ENCODE results near the gene GPR135.

The GPR135 gene

GRCh38 chr14:59490756-59491155 is 25.6 kb upstream of the GPR135 start:
- Histone ChIP-seq H3K9me3 (ENCODE audit: insufficient read depth, low read depth, low read length) (0 out of 2 replicates have a peak, but pooled peaks cover 2% of the 10 kb centered on the region), H3K27ac (ENCODE audit: low read depth, low read length) (no peak overlapping the region), H3K9ac (ENCODE audit: low read depth, low read length) (no peak overlapping the region), H3K4me1 (ENCODE audit: insufficient read depth, low read length) (no peaks in the 10 kb centered on the region), H3K27me3 (ENCODE audit: insufficient read depth, low read length) (no peaks in the 10 kb centered on the region), H3K4me3 (ENCODE audit: low read length) (no peak overlapping the region), H3K36me3 (ENCODE audit: insufficient read depth, low read length) (peaks cover 83% of the 10 kb centered on the region)
- 92% methylated on average over 3 of the region's 3 CpGs for WGBS

DNA sequence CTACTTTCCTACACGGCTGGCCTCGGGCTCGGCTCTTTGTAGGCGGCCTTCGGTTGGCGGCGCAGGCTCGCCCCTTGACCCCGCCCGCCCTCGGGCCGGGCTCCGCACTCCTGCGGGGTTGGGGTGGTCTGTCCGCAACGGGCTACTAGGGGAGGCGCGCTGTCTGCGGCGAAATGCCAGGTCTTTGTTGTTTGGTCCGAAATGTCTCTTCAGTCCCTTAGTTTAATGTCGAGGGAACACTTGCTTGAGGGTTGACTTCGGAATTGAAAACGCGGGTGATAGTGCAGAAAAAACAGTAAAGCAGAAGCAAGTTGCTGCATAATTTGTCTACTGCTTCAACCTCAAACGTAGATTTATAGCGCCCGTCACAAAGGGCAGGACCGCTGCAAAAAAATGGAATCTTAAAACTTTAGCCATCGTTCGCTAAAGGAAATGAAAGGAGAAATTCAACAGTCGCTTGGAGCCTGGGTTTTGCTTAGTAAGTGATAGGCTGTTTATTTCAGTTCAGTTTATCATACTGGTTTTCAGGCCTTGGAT is 19.5 kb upstream of the GPR135 start:
- Histone ChIP-seq H3K9ac (ENCODE audit: low read depth, low read length) (peak overlapping the region; percentile 92), H3K27me3 (ENCODE audit: insufficient read depth, low read length) (no peaks in the 10 kb centered on the region), H3K4me3 (ENCODE audit: low read length) (peak overlapping the region; percentile 95), H3K36me3 (ENCODE audit: insufficient read depth, low read length) (peaks cover 29% of the 10 kb centered on the region), H3K27ac (ENCODE audit: low read depth, low read length) (peak overlapping the region; percentile 81), H3K9me3 (ENCODE audit: insufficient read depth, low read depth, low read length) (no peaks in the 10 kb centered on the region), H3K4me1 (ENCODE audit: insufficient read depth, low read length) (peaks cover 13% of the 10 kb centered on the region; the same call in 1 of the 2 replicates)
- under 1% methylated on average over 32 of the region's 32 CpGs for WGBS

DNA sequence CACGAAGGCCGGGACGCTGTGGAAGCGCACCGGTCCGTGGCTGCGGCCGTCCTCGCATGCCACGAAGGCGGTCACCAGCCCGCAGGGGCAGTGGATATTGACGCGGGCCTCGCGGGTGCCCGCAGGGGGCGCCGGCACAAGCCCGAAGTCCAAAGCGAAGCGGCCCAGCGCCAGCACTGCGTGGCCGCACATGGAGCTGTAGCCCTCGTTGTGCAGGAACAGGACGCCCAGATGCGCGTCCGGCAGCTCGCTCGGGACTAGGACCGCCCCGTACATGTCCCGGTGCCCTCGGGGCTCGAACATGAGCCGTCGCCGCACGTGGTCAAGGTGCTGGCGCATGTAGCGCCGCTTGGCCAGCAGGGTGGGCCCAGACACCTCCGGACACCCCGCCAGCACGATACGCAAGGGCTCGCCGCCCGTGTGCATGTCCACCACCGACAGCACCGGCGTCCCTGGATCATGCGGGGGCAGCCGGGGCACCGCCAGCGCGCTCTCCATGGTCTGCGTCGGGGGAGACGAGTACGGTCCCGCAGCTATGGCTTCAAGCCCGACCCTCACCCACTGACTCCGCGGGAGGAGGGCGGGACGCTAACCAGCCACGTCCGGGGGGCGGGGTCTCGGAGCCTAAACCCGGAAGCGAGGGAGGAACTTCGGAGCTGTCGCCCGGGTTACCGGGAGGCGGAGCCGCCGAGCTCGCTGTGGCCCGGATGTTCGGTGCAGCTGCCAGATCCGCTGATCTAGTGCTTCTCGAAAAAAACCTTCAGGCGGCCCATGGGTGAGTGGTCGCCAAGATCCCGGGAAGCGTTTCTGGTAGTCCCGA is 18.8 kb upstream of the GPR135 start, which contains the start of the genes JKAMP and L3HYPDH:
TSS of gene JKAMP (plus strand) at position 699 of the 820 bp plus-strand sequence. CDS start at position 772, 73 bp downstream.
TSS of gene L3HYPDH (minus strand) at position 590 of the 820 bp plus-strand sequence. CDS start at position 498, 92 bp downstream.
- WGBS, result under 1% methylated on average over 92 of the region's 92 CpGs
- Histone ChIP-seq H3K4me3 (ENCODE audit: low read length) (peak within 1 kb of the TSS; percentile 95), H3K4me1 (ENCODE audit: insufficient read depth, low read length) (peaks cover 13% of the 10 kb centered on the region; the same call in 1 of the 2 replicates)

GRCh38 chr14:59483363-59483762 is 18.2 kb upstream of the GPR135 start:
- Histone ChIP-seq H3K9ac (ENCODE audit: low read depth, low read length) (peak overlapping the region; percentile 92), H3K9me3 (ENCODE audit: insufficient read depth, low read depth, low read length) (no peaks in the 10 kb centered on the region), H3K4me3 (ENCODE audit: low read length) (peak overlapping the region; percentile 95), H3K4me1 (ENCODE audit: insufficient read depth, low read length) (peaks cover 13% of the 10 kb centered on the region; the same call in 1 of the 2 replicates), H3K27me3 (ENCODE audit: insufficient read depth, low read length) (no peaks in the 10 kb centered on the region), H3K36me3 (ENCODE audit: insufficient read depth, low read length) (peaks cover 24% of the 10 kb centered on the region), H3K27ac (ENCODE audit: low read depth, low read length) (peak overlapping the region; percentile 81; the same call in 1 of the 2 replicates)
- 2% methylated on average over 16 of the region's 16 CpGs for WGBS

More for the DNA sequence above, 18.8 kb upstream of the GPR135 start, which contains the start of the genes JKAMP and L3HYPDH:
- peaks cover 24% of the 10 kb centered on the region for H3K36me3 ChIP-seq (ENCODE audit: insufficient read depth, low read length)
- H3K9ac ChIP-seq (ENCODE audit: low read depth, low read length), result peak within 1 kb of the TSS; percentile 92
- no peaks in the 10 kb centered on the region for H3K27me3 ChIP-seq (ENCODE audit: insufficient read depth, low read length)
- H3K9me3 ChIP-seq (ENCODE audit: insufficient read depth, low read depth, low read length), result no peaks in the 10 kb centered on the region
- H3K27ac ChIP-seq (ENCODE audit: low read depth, low read length), result peak within 1 kb of the TSS; percentile 81

DNA sequence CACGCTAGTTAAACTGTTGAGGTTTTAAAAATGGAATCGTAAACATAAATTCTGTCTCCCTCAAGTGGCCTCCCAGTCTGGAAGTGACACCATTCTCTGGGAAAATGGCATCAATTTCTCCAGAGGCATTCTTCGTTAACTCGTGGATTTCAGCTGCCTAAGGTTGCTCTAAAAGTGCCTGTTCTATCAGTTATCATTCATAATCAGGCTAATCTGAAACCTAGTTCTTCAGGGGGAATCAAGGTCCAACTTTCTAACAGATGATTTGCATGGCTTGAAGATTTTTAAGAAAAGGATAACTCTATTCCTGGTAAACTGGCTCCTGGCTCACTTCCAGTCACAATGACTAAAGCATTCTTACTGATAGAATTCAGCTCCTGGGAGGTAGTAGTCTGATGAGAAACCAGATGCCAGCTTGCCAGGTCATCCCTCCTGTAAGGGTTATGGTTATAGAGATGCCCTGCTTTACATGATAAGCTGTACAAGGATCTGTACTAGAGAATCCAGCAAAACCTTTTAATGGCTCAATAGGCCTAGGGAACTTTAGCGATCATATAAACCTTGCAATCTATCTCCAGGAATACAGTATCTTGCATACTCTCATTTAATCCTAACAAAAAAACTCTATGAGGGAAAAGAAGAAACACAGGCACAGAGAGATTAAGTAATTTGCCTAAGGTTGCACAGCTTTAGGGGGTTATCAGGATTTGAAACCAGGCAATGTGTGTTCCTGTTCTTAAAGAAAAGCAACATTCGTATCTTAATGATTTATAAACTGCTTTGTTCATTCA is 17.6 kb upstream of the GPR135 start:
- H3K27ac ChIP-seq (ENCODE audit: low read depth, low read length), result no peak overlapping the region
- 87% methylated on average over 5 of the region's 6 CpGs for WGBS
- no peaks in the 10 kb centered on the region for H3K9me3 ChIP-seq (ENCODE audit: insufficient read depth, low read depth, low read length)
- H3K4me3 ChIP-seq (ENCODE audit: low read length), result peak overlapping the region; percentile 95
- H3K9ac ChIP-seq (ENCODE audit: low read depth, low read length), result peak overlapping the region; percentile 92
- H3K36me3 ChIP-seq (ENCODE audit: insufficient read depth, low read length), result peaks cover 24% of the 10 kb centered on the region
- H3K4me1 ChIP-seq (ENCODE audit: insufficient read depth, low read length), result peaks cover 13% of the 10 kb centered on the region; the same call in 1 of the 2 replicates
- H3K27me3 ChIP-seq (ENCODE audit: insufficient read depth, low read length), result no peaks in the 10 kb centered on the region

DNA sequence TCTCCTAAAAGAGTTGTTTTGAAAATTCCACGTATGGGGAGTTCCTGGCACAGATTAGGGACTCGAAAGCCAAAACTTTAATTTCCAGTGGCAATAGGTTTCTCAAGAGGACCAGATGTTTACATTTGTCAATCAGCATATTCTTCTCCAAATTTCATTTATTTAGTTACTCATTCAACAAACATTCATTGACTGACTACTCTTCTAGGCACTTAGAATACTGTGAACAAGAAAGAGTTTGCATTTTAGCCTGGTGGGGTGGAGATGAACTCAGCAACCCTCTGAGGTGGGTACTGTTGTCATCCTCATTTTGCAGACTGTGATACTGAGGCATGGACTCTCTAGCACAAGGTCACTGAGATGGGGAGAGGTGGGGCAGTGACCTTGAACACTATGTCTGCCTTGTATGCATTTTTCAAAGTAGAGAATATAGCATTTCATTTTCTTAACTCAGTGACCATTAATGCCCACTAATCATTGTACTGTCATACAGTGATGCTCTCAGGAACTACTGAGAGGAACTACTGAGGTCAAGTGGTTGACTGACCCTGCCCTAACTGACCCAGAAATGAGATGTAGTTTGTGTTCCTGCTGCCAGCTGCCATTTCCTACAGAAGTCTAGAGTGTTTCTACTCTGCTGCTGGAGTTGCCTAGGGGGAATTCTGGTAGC is 16.8 kb upstream of the GPR135 start:
- no peak overlapping the region; the same call in 1 of the 2 replicates for H3K9ac ChIP-seq (ENCODE audit: low read depth, low read length)
- H3K27ac ChIP-seq (ENCODE audit: low read depth, low read length), result no peak overlapping the region
- peak overlapping the region; percentile 95 for H3K4me3 ChIP-seq (ENCODE audit: low read length)

GRCh38 chr14:59481407-59481806 is 16.2 kb upstream of the GPR135 start:
- Histone ChIP-seq H3K4me1 (ENCODE audit: insufficient read depth, low read length) (peaks cover 13% of the 10 kb centered on the region; the same call in 1 of the 2 replicates), H3K9me3 (ENCODE audit: insufficient read depth, low read depth, low read length) (no peaks in the 10 kb centered on the region), H3K4me3 (ENCODE audit: low read length) (no peak overlapping the region), H3K36me3 (ENCODE audit: insufficient read depth, low read length) (peaks cover 32% of the 10 kb centered on the region), H3K27me3 (ENCODE audit: insufficient read depth, low read length) (no peaks in the 10 kb centered on the region), H3K9ac (ENCODE audit: low read depth, low read length) (no peak overlapping the region), H3K27ac (ENCODE audit: low read depth, low read length) (no peak overlapping the region)
- WGBS, result 100% methylated on average over 2 of the region's 2 CpGs

More for the DNA sequence above, 16.8 kb upstream of the GPR135 start:
- H3K36me3 ChIP-seq (ENCODE audit: insufficient read depth, low read length), result peaks cover 26% of the 10 kb centered on the region
- no peaks in the 10 kb centered on the region for H3K27me3 ChIP-seq (ENCODE audit: insufficient read depth, low read length)
- H3K9me3 ChIP-seq (ENCODE audit: insufficient read depth, low read depth, low read length), result no peaks in the 10 kb centered on the region
- 97% methylated on average over 2 of the region's 2 CpGs for WGBS
- peaks cover 13% of the 10 kb centered on the region; the same call in 1 of the 2 replicates for H3K4me1 ChIP-seq (ENCODE audit: insufficient read depth, low read length)

GRCh38 chr14:59480166-59480565 is 15.0 kb upstream of the GPR135 start:
- Histone ChIP-seq H3K27ac (ENCODE audit: low read depth, low read length) (no peak overlapping the region), H3K36me3 (ENCODE audit: insufficient read depth, low read length) (peaks cover 44% of the 10 kb centered on the region), H3K27me3 (ENCODE audit: insufficient read depth, low read length) (no peaks in the 10 kb centered on the region), H3K9me3 (ENCODE audit: insufficient read depth, low read depth, low read length) (no peaks in the 10 kb centered on the region), H3K4me3 (ENCODE audit: low read length) (no peak overlapping the region), H3K4me1 (ENCODE audit: insufficient read depth, low read length) (peaks cover 13% of the 10 kb centered on the region; the same call in 1 of the 2 replicates), H3K9ac (ENCODE audit: low read depth, low read length) (no peak overlapping the region)
- 58% methylated on average over 1 of the region's 1 CpG for WGBS

GRCh38 chr14:59478540-59478939 is 13.4 kb upstream of the GPR135 start:
- Histone ChIP-seq H3K4me3 (ENCODE audit: low read length) (no peak overlapping the region), H3K36me3 (ENCODE audit: insufficient read depth, low read length) (peaks cover 60% of the 10 kb centered on the region), H3K9me3 (ENCODE audit: insufficient read depth, low read depth, low read length) (no peaks in the 10 kb centered on the region), H3K4me1 (ENCODE audit: insufficient read depth, low read length) (peaks cover 13% of the 10 kb centered on the region; the same call in 1 of the 2 replicates), H3K9ac (ENCODE audit: low read depth, low read length) (no peak overlapping the region), H3K27ac (ENCODE audit: low read depth, low read length) (no peak overlapping the region), H3K27me3 (ENCODE audit: insufficient read depth, low read length) (no peaks in the 10 kb centered on the region)
- WGBS, result 100% methylated on average over 2 of the region's 3 CpGs

DNA sequence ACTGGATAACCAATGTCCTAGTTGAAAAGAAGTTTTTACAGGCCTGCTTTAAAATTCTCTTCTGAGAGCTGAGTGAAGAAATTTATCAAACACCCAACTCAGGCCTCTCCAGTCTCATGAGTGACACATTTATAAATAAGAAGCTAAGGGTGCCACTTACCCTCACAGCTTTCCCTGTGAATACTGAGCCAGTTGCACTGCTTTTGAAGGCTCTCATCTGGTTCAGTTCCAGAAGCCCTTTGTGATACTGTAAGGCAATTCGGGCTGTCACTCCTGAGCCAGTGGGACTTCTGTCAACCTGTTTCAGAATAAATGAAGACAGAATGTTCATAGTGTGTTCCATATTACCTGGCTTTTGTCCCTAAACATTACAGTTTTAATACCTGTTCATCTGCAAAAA is 10.5 kb upstream of the GPR135 start:
- no peaks in the 10 kb centered on the region for H3K4me1 ChIP-seq (ENCODE audit: insufficient read depth, low read length)
- peaks cover 85% of the 10 kb centered on the region for H3K36me3 ChIP-seq (ENCODE audit: insufficient read depth, low read length)
- no peaks in the 10 kb centered on the region for H3K9me3 ChIP-seq (ENCODE audit: insufficient read depth, low read depth, low read length)
- no peak overlapping the region for H3K4me3 ChIP-seq (ENCODE audit: low read length)
- 94% methylated on average over 1 of the region's 1 CpG for WGBS
- no peak overlapping the region for H3K27ac ChIP-seq (ENCODE audit: low read depth, low read length)
- H3K27me3 ChIP-seq (ENCODE audit: insufficient read depth, low read length), result no peaks in the 10 kb centered on the region
- H3K9ac ChIP-seq (ENCODE audit: low read depth, low read length), result no peak overlapping the region
